Hematopoietic multipotent progenitor cell treated with erythropoietin and hydrocortisone succinate and interleukin-3 and kit ligand, for 15 days (in vitro differentiated cells): Measurements from ENCODE around the gene EEF1G.
A peak's percentile ranks its signal among the peaks of the same experiment; 100 is the strongest.
"Not testable (repeated sequence)": the region's sequence is repeated elsewhere in the genome, so short reads cannot be mapped to it uniquely, and the experiment has no call there.

Experiments used
- DNase-seq: peaks from one replicate; pipeline ENCODE4 v3.0.0-alpha.2; 2015; ENCODE audit warnings: low spot score

EEF1G gene

DNA sequence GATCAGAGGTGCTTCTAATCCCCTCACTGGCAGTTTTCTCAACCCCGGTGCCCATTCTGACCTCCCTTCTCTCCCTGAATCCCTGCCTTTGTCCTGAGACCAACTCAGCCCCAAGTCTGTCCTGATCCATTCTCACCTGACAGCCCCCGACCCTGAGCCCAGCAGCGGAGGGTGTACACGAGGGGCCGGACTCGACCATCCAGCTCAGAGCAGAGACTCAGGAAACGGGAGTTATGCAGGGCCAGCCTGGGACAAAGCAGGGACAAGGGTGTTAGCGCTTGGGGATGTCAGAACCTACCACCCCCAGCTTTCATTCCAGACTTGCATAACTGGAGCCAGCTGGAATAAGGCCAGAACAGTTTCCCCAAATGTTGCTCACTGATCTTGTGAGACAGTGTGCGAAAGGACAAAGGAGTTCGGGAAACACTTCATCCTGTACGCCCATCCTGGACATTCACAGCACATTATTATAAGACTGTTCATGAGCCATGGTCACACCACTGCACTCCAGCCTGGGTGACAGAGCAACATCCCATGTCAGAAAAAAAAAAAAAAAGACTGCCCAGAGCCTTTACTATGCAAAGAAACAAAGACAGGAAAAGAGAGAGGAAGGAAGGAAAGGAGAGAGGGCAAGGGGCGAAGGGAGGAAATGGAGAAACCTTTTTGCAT lies 3.5 kb upstream of the EEF1G start:
- DNase-seq = no peak

DNA sequence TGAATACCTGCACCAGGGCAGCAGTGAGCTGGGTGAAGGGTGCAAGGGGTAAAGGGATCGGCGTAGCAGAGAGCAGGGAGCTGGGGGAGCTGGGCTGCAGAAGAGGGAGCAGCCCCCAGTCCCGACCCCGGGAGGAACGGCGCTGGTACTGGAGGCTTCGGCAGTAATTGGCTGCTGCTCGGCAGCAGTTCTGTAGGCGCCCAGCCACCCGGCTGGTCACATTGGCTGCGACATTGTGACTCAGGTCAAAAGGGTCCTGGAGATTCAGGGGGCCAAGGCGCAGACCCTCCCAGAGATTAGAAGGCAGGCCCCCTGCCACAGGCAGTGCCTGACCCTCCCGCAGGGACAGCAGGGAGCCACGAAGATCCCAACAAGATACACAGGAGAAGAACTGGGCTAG lies 2.1 kb upstream of the EEF1G start:
- no peak for DNase-seq

GRCh38 chr11:62575156-62575555 lies 1.5 kb upstream of the EEF1G start:
- DNase-seq = no peak

GRCh38 chr11:62574363-62575071 lies 826 bp upstream of the EEF1G start:
- no peak for DNase-seq

DNA sequence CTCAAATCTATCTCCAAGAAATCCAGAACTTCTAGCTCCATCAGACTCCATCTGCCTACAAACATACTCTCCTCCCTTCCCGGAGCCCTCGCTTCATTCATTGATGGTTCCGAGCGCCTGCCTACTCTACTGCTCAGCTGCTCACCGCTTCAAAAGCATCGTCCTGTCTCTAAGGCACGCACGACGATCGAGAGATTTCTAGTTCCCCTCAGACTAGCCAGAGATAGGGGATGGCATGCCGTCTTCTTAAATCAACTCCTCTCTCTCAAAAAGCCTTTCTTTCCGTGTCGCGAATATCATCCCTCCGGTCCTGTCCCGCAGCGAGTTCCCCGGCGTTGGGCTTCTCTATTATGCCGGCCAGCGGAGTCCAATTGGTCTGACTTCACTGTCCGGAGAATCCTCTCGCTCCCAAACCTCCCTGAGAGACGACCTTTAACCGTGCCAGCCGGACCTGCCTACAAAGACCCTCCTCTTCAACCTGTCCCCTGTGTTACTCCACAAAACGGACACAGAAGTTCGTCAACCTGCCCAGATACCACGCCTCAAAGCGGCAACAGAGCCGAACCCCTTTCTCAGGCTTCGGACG lies 592 bp downstream of the EEF1G start:
- peak; percentile 27 for DNase-seq

DNA sequence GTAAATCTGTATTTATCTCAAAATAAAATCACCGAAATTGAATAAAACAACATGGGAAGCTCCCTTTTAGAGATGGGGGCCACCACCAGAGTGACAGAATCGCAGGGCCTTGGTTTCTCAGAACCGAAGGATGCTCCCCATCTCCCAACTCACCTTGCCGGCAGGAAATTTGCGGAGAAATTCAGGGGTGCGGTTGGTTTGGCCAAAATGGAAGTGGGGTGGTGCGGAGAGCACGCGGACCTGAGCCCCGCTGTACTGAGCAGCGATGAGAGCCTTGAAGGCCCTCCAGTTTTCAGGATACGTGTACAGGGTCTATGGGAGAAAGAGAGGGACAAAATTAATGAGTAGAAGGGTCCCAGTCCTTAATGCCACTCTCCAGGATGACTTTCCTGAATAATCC lies 1.3 kb downstream of the EEF1G start:
- no peak for DNase-seq

DNA sequence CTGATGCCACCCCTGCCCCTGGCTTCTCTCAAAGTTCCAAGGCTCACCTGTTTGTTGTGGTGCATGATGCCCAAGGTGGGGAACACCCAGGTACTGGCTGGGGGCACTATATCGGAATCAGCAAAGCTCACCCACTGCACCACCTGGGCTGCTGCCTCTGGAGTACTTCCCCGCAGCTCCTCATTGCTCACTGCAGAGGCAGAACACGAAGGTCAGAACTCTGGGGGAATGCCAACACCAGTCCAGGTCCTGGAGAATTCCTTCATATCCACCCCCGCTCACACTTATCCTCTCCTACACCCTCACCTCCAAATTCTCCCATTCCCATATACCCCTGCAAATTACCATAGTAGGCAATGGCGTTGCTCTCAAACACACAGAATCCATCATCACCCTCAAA lies 2.2 kb downstream of the EEF1G start:
- DNase-seq = not testable (repeated sequence)

DNA sequence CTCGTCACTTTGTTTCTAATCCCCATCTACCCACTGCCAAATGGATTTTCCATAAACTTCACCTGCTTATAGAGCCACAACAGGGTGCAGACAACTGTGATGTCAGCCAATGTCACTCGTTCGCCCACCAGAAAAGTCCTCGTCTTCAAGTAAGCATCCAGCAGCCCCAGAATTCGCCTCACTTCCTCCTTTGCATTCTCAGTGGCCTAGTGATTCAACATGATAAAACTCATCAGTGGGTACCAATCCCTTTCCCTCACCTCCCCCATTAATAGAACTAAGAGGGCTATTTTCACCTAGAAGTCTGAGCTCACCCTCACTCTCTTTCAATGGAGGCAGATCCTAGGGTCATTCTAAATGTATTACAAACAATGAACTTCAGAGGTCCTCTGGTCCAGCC lies 2.8 kb downstream of the EEF1G start:
- DNase-seq = not testable (repeated sequence)

- DNase-seq = no peak
These were observed 4.1 kb downstream of the EEF1G start for GRCh38 chr11:62569611-62570010.

GRCh38 chr11:62567018-62567633 lies 6.6 kb downstream of the EEF1G start:
- no peak for DNase-seq

DNA sequence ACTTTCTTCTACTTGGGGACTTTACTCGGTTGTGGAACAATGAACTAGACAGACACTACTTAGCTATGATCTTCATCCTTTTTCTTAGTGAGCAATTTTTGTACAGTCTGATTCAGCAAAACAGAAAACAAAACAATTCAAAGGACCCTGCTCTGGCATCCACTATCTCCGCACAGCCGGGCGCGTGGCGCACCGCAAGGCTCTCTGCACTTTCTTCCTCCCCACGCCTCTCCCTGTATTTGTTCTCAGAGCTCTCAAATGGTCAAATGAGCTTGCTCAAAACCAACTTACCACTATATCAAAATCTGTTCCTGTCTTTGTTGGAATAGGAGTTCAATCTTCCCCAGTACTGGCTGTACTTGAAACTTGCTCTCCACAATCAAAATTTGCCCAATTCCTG lies 7.4 kb downstream of the EEF1G start:
- no peak for DNase-seq

- no peak for DNase-seq
These were observed 8.4 kb downstream of the EEF1G start for GRCh38 chr11:62565100-62565802.

GRCh38 chr11:62561677-62562230 lies 11.9 kb downstream of the EEF1G start:
- DNase-seq = not testable (repeated sequence)

GRCh38 chr11:62560566-62561103 lies 13.1 kb downstream of the EEF1G start:
- peak; percentile 70 for DNase-seq

- DNase-seq = not testable (repeated sequence)
These were observed 14.1 kb downstream of the EEF1G start for GRCh38 chr11:62559626-62560025.

- no peak for DNase-seq
These were observed 14.5 kb downstream of the EEF1G start for GRCh38 chr11:62559204-62559603.

DNA sequence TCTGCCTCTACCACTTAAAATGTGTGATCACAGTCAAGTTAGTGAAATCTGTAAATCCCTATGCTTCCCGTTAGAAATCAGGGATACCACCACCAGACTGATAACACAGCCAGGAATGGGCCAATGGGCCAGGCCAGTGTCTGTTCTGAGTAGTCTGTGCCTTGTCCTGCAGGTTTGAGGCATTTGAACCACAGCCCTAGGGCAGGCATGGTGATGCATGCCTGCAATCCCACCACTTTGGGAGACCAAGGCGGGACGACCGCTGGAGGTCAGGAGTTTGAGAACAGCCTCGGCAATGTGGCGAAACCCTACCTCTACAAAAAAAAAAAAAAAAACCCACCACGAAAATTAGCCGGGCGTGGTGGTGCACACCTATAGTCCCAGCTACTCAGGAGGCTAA lies 15.0 kb downstream of the EEF1G start:
- DNase-seq = no peak

- no peak for DNase-seq
These were observed 16.6 kb downstream of the EEF1G start for GRCh38 chr11:62556875-62557631.

DNA sequence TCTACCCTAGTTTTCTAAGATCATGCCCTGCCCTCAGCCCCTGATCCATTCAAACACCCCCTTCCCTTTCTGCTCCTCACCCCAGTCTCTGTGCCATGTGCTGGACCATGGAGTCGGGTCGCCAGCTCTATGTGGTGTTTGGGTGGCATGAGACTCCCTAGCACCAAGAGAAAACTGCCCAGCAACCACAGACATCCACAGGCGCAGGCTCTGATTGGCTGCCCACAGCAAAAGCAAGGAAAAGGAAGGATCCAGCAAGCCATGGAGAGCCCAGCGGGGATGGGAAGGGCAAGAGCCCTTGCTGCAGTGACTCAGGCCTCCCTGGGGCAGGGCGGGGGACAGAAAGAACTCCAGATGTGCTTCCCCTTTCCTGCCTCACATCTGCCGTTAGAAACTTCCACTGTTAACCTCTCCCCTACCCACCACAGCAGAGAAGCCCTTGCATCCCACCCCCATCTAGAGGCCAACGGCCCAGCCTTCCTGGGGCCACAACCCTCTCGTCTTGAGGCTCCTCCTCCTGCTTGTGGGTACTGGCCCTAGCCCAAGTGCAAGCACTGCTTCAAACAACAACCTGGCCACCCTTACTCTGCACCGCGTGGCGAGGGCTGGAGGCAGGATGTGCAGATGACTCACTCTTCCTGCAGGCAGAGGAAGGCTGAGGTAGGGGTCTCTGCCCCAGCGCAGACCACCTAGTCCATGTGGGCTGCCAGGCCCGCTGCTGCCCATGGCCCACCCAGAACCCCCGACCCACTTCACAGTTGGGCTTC lies 17.4 kb downstream of the EEF1G start:
- peak; percentile 48 for DNase-seq

DNA sequence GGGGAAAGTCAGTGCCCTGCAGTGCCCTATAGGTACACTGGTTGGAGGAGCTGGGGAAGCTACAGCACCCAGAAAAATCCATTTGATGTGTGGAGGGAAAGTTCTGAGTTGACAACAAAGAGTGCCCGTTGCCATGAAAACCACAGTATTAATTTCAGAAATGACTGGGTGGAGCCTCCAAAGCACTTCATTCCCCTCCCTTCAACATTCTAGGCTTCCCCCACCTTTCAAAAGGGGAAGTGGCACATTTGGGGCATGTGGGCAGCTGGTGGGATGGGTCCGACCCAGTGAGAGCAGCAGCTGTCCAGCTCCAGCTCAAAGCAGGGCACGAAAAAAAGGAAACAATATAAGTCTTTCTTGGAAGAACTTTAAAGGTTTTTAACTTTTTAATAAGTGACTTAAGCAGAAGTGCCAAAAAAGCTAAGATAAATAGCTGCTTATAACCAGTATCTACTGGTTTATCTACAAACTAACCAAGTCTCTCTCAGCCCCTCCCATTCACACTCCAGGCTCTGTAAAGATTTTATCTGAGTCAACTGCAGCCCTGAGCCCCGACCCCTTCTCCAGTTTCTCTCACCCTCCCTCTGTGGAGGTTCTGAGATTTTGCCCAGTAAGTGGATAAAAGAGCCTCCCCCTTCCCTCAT lies 18.1 kb downstream of the EEF1G start:
- DNase-seq = peak; percentile 9
